ENCODE data around the gene ABHD12.

DNA sequence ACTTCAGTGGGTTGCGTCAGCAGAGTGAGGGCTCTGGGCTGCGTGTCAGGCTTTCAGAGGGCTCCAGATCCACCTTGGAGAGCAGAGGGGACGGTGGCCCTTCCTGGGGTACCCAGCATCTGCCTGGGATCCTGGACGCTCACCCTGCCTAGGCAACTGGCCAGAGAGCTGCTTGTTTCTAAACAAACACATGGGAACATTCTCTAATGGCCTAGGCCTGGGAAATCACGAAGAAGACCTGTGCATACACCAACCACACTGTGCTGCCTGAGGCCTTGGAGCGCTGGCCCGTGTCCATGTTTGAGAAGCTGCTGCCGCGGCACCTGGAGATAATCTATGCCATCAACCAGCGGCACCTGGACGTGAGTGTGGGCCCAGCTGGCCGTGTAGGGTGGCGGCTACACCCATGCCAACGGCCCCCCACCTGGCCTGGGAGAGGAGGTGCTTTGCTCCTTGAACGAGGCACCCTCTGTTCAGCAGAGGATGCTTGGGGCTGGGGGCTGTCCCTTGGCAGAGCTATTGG, 110.5 kb downstream of the ABHD12 start:
- TF ChIP-seq, protein P1, sequence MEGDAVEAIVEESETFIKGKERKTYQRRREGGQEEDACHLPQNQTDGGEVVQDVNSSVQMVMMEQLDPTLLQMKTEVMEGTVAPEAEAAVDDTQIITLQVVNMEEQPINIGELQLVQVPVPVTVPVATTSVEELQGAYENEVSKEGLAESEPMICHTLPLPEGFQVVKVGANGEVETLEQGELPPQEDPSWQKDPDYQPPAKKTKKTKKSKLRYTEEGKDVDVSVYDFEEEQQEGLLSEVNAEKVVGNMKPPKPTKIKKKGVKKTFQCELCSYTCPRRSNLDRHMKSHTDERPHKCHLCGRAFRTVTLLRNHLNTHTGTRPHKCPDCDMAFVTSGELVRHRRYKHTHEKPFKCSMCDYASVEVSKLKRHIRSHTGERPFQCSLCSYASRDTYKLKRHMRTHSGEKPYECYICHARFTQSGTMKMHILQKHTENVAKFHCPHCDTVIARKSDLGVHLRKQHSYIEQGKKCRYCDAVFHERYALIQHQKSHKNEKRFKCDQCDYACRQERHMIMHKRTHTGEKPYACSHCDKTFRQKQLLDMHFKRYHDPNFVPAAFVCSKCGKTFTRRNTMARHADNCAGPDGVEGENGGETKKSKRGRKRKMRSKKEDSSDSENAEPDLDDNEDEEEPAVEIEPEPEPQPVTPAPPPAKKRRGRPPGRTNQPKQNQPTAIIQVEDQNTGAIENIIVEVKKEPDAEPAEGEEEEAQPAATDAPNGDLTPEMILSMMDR (conservative IDR thresholded peaks at IDR 0.05; ENCODE audit: low read depth, low read length) = no peak
- TF ChIP-seq EZH2phosphoT487 (IDR thresholded peaks at IDR 0.05; ENCODE audit: borderline replicate concordance, low read length) = no peak
- TF ChIP-seq EZH2 (IDR thresholded peaks at IDR 0.05; ENCODE audit: low read length, unreplicated experiment) = no peak

Measured in PC-3 (cell line).